Panc1 (cell line): ENCODE data around the gene ENTPD5.

Source experiments
- CTCF ChIP-seq: fragments of 450-650 bp; IDR thresholded peaks from 2 replicates; pipeline ENCODE4 v1.5.1; 2017; ENCODE audit warnings: mild to moderate bottlenecking
- POLR2AphosphoS5 ChIP-seq: IDR thresholded peaks from 2 replicates; pipeline ENCODE4 v1.6.1; 2012; ENCODE audit warnings: mild to moderate bottlenecking, low read depth, low read length, moderate library complexity
- REST ChIP-seq, 2 experiments: IDR thresholded peaks; 2 replicates each; pipeline ENCODE4 v1.6.1; 2011 to 2012; ENCODE audit warnings: low read depth in 2 of 2, control low read depth in 1 of 2, low read length in 1 of 2, mild to moderate bottlenecking in 1 of 2, moderate library complexity in 1 of 2; ENCODE audit not compliant: insufficient read depth in 1 of 2
- SIN3A ChIP-seq: IDR thresholded peaks from 2 replicates; pipeline ENCODE4 v1.6.1; 2012; ENCODE audit warnings: low read depth, mild to moderate bottlenecking, low read length, moderate library complexity, borderline replicate concordance; ENCODE audit not compliant: insufficient read depth
- TCF7L2 ChIP-seq: IDR thresholded peaks from 2 replicates; pipeline ENCODE4 v1.6.1; 2011; ENCODE audit warnings: mild to moderate bottlenecking, low read depth, low read length, inconsistent platforms

GRCh38 chr14:73991092-73991491, 28.0 kb downstream of the ENTPD5 start:
- TF ChIP-seq CTCF = no peak
- no peak for TF ChIP-seq POLR2AphosphoS5
- TF ChIP-seq REST (IDR thresholded peaks at IDR 0.05; ENCODE audit: insufficient read depth in 1 of 2, low read depth in 2 of 2, low read length in 1 of 2) = no peak
- no peak for TF ChIP-seq SIN3A
- no peak for TF ChIP-seq TCF7L2
